ENCODE measurements around the gene PEAK1.

PEAK1 gene

DNA sequence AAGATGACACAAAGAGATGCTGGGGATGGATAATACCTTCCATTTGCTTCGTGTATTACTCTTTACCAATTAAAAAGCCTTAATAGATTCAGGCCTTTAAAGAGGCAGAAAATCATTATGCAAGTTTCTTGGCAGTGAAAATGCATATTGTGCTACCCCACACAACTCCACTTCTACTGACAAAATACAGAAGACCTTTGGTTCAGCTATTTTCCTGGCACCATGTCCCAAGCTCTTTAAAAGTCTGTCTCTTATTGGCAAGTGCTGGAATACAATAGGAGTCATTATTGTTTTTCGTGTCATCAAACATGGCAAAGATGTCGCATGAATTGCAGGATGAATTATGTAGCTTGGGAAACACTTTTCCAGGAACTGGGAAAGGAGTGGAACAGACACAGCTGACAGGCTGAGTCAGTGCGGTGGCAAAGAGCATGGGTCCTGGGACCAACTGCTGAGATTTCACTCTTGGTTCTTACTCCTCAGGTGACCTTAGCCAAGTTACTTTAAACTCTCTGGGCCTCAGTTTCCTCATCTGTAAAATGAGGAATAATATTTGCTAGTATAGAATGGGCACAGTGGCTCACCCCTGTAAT is 343.5 kb downstream of the PEAK1 start:
- no peak for DNase-seq

DNA sequence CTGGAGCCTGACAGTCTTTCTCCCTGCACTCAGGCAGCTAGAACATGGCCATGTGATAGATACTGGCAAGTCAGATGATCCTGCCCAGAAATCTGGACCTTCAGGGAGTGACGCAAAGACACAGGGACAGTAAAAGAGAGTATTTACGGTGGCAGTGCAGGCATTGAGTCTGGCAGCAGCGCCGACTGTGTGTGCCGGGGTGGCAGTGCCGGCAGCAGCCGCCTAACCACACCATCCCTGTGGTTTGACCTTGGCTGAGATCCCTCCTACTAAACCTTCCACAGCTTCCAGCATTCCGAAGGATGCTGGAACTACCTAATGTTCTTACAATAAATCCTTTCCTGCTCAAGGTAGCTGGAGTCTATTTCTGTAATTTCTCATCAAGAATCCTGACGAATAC is 344.4 kb downstream of the PEAK1 start:
- peak; percentile 48 for DNase-seq

DNA sequence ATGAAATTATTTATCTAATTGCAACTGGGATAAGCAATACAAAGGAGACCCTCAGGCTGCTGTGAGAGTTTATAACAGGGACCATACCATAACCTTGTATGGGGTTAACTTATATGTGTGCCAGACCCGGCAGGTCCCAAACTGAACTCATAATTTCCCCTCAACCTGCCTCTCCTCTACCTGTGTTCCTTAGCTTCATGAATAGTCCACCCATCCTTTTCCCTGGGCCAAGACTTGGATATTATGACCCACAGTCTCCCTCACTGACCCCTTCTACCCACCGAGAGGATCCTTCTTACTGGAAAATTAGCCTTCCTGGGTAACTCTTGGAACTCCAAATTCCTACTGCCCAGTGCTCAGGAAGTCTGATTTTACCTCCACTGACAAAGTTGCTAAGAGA is 345.6 kb downstream of the PEAK1 start:
- DNase-seq, result no peak

DNA sequence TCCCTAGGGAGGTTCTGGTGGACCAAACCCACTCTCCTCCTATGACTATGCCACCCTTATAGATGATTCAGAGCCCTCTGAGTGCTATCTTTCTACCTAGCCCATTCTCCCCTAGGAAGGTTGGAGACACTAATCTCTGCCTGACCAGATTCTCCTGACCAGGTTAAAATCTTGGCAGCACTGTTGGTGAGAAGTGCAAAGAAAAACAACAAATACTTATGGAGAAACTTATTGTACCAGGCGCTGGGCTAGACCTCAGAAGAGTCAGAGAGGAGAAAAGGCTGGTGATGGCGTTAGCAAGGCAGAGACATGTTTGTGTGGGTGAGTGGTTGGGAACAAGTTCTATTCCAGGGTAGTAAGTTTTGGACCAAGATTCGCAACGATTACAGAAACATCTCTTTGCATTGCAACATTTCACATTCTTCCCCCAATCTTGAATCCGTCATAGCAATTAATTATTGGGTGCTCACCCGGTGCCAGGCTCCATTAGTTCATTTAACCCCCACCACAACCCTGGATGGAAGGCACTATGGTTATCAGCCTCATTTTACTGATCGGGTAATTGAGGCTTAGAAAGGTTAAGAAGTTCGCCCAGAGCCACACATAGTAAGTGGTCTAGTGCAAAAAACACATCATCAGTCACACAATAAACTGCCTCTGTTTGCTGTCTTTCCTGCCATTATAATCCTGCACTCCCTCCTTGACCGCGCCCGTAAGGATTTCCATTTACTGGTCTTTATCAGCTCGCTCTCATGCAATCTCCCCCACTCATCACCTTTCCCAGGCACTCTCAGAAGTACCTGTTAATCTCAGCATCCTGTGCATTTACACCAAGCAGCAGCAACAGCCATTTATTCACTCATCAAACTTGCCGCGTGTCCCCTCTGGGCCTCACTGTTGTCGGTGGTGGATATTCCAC is 348.3 kb downstream of the PEAK1 start:
- DNase-seq, result no peak

DNA sequence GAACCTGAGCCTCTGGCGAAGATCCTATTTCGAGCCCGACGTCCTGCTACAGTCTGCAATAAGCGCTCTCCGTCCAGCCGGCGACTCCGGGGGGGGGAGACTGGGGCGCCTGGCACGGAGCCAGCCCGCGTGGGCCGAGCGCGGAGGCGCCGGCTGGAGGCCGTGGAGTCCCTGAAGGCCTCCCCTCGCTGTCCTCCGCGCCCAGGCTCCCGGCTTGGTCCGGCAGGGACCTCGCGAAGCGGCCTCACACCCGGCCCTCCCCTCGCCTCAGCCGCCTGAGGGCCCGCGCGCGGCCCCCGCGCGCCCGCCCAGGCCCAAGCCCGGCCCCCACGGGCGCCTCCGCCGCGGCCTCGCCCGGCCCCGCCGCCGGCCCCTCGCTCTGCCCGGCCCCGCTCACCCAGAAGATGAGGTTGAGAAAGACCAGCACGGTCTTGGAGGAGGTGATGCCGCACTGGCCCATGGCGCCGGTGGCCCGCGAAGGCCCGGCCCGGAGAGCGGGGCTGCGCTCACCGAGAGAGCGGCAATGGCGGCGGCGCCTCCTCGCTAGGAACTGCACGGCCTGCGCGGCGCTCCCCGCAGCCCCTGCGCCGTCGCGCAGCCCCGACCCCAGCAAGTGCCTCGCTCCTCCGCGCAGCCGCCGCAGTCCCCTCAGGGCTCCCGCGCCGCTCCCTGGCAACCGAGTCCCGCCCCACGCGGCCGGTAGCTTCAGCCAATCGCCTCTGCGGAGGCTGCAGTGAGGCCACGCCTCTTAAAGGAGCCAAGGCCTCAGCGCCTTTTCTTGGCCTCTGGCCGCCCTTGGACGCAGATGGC is 349.2 kb downstream of the PEAK1 start, which contains the start of gene TSPAN3:
TSPAN3 (minus strand) TSS at position 615 of the 810 bp plus-strand sequence; CDS start at position 460, 155 bp downstream.
- peak; percentile 98 for DNase-seq

DNA sequence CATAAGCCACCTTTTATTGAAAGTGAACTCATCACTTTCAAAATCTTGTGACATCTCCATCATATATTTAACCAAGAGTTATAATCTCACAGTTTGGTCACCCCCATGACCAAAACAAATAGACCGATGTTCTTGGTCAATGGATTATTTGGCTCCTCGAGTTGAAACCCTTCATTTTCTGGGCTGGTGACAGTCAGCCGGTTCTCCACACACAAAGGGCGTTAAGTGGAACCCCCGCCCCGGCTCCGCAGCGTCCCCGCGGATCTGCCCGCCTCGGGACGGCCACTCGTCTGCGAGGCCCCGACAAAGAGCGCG is 349.8 kb downstream of the PEAK1 start:
- no peak for DNase-seq

DNA sequence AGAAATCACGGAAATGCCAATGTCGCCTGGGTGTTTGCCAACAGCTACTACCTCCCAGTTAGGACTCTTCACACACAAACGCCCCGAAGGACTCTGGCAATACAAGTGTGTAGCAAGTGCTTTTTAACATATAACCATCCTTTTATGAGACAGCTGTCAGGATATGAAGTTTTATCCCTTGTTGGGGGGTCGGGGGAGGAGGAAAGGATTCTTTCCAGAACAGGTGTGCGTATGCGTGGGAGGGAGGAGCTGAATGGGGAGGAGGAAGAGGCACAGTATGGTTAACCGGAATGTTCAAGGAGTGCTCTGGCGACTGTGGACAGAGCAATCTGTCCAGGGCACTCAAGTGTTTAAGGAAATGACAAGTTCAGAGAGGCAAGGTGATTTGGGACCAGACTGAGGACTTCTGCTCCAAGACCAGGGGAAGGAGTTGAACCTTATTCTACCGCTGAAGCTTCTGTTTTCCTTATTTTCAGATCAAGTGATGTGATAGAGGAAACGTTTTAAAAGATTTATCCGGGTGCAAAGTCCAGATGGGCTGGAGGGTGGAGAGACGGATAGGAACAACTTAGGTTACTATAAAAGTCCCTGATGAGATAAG is 350.3 kb downstream of the PEAK1 start:
- peak; percentile 17 for DNase-seq

DNA sequence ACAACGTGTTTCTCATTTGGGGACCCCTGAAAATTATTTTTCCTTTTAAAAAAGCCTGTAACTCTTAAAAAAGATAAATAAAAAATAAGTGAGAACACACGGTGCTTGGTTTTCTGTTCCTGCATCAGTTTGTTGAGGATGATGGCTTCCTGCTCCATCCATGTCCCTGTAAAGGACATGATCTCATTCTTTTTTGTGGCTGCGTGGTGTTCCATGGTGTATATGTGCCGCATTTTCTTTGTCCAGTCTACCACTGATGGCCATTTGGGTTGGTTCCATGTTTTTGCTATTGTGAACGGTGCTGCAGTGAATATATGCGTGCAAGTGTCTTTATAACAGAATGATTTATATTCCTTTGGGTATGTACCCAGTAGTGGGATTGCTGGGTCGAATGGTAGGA is 351.3 kb downstream of the PEAK1 start:
- no peak for DNase-seq

DNA sequence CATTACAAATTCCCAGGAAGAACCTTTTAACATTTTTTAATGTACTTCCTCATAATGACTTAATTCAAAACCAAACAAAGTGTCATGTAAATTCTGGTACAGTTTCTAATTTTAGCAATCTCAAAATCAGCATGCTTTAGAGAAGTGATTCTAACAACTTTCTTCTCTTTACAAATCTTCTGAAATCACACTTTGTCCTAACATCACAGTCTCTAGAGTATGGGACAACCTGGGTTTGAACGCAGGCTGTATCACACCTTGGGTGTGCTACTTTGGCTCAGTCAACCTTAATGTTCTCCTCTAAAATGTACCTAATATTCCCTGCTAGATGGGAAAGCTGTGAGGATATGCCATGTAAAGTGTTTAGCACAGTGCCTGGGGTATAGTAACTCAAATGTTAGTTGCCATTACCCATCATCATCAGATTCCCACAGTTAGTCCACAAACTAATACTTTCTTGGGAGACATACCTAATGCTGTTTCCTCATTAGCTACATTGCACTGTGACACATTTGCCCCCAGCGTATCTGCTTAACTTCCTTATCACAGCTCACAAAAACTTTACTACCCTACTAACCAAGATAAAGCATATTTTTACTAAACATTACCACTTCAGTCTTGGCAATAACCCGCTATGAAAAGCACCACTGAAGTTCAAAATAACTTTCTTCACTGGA is 352.1 kb downstream of the PEAK1 start:
- no peak for DNase-seq

DNA sequence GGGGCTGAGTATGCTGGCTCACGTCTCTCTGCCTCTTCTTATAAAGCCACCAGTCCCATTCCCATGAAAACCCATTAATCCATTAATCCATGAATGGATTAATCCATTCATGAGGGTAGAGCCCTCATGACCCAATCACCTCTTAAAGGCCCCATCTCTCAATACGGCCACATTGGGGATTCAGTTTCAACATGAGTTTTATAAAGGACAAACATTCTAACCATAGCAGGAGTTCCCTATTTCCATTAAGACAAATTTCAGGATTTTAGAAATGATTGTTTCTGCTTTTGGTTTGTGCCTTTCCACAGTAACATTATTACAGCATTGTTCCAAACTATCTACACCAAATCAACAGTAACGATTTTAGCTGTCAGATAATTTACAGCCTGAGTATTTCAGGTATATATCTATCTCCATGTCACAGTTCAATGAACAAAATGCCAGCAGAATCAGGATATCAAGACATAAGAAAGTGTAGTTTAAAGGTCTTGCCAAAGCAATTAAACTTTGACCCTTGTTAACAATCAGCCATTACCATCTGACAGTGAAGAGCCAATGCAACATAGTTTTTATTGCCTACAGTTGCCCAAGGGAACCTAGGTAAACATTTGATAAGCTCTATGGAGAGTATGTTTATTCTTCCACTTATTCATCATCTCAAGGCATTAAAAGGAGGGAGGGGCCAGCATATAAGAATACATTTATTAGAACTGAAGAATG is 352.8 kb downstream of the PEAK1 start:
- DNase-seq, result no peak

DNA sequence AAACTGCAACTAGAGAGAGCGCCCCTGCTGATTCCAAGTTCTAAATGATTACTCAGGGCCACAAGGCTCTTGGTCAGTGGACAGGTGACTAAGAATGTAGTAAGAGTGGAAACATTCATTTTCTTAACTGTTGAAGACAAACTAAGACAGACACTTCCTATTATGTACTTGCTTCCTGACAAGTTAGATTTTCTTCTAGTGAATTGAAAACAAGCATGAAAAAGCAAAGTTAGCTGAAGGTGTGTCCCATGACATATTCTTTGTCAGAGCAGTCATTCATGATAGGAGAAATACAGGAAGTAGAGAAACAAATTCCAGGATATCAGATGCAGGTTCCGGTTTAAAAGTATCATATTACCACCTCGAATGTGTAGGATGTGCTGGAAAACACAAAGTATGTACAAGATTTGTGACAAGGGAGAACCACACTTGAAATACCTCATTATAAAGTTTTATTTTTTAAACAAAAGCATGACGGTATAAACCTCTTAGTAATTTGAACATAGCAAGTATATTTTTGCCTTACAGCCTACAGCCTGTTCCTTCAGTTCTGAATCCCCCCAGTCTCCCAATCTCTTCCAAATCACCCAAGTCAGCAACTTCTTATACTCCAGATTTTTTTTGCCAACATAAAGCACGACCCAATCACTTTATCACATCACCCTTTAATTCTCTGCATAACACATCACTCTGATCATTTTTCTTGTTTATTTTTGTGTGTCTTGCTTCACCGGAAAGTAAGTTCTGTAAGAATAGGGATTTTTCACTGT is 355.2 kb downstream of the PEAK1 start:
- DNase-seq, result no peak

DNA sequence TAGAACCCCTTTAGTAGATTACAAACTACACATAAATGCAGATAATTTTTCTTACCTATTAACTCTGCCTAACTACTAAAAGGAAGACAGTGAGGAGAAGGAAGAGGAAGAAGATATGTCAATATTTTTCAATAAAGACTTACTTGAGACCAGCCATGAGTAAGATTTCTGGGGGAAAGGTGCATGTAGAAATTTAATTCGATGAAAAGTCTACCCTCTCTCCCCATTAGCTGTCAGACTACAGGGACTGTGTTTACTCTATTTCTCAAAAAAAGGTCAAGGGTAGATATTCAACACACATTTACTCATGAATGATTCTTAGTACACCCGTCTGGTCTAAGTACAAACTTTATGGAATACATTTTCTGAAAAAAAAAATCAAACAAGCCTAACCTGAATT is 355.8 kb downstream of the PEAK1 start:
- no peak for DNase-seq

DNA sequence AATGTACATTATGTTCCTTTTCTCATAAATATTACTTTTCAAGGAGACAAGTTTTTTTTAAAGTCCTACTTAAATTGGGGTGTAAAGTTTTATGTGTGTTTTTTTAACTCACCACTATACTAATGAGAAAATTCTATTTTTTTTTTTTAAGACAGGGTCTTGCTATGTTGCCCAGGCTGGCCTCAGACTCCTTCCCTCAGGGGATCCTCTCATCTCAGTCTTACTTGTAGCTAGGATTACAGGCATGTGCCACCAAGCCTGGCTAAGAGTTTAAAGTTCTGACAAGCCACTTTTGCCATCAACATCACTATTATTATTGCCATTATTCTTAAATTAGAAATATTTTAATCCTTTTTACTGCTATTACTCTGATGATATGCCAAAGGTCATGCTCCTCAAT is 356.7 kb downstream of the PEAK1 start:
- no peak for DNase-seq

DNA sequence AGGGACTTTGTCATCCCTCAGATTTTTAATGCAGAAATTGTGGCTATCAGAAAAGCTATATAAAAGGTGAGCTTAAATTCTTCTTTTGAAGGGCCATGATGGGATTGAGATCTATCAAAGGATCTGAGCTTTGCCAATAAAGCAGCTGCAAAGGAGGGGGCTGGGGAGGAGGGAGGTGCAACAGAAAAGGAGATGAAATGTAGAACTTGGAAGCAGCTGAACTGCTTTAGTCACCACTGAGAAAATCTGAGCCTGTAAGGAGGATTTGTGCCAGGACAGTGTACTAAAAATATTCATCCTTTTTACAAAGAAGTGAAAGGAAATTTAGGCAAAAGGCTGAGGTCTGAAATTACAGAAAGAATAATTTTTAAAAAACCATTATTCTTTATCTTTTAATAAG is 359.4 kb downstream of the PEAK1 start:
- peak; percentile 80 for DNase-seq

DNA sequence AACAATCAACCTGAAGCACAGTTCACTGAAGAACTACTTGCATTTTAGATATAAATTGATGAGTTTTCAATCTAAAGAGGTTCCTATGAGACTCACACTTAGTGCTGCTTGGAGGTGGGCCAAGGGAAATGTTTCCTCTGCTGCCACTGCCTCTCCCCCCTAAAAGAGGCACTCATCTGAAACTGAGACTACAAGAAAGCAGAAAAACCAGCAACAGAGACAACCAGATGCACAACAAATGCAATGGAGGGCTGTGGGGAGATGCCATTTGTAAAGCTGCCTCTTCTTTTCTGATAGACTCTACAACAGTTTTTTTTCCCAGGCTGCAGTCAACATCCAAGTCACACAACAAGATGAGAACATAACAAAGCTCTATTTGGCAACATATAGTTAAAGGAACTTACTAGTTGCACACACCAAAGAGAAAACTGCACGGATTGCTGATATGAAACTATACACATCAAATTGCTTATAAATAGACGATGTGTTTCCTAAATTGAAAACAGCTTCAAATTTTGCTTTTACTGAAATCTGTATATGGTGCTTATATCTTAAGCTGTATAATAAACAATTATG is 360.0 kb downstream of the PEAK1 start:
- peak; percentile 93 for DNase-seq

DNA sequence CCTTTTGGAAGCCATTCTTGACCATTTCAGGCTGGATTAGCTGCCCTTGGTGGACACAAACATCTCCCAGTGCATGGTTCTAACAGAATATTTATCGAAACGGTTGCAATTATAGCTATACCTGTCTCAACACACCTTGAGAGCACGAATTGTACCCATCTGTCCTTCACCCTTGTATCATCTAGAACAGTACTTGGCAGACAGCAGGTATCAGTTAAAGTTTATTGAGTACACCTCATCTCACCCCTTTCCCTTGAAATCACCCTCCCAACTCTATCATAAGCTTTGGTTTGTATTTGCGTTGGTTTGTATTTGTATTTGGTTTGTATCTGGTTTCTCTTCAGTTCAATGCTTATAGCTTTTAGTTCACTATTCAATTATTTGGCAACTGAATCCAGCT is 361.4 kb downstream of the PEAK1 start:
- DNase-seq, result no peak

DNA sequence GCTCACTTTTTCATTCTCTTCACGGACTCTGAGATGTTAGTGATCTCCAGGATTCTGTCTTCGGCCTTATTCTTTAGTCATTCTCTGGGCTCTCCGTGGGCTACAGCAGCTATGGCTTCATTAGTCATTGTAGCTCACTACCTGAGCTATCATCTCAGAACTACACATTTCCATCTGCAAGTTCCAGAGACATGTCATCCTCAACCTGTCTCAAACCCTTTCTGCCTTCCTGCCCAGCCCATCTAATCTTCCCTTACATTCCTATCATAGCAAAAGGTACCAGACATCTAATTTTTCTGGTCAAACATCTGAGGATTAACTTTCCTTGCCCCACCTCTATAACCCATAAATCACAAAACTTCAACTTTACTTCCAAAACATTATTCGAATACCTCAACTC is 362.2 kb downstream of the PEAK1 start:
- DNase-seq, result no peak

DNA sequence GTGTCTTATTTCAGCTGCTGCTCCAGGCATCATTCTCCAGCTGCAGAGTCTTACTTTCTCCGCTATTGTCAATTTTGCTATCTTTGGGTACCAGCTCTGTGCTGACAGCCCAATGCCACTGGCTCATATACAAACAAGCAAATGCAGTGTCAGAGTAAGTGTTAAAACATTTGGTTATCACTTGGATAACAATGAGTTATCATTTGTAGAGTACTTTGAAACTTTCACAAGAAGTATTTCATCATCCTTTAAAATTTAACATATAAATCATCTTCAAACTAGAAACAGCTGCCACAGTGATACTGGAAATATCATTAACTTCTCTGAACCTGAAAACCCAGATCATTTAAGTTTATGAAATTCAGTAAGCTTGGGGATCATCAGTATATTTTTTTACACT is 362.8 kb downstream of the PEAK1 start:
- no peak for DNase-seq

DNA sequence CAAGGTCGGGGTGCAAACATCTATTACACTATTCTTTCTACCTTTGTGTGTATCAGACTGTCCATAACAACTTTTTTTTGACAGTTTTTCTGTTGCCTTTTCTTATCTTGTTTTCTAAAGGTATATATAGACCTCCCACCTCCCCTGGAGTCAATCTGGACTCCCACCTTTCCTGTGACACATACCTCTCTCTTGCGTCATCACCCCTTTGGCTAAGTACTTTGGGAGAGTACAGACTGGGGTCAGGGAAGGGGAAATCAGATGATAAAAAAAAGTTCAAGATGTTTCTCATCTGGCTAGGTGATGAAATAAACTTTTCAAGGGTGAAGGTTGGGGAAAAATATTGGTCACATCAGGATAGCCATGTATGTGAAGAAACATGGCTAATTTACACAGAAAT is 366.2 kb downstream of the PEAK1 start:
- no peak for DNase-seq

DNA sequence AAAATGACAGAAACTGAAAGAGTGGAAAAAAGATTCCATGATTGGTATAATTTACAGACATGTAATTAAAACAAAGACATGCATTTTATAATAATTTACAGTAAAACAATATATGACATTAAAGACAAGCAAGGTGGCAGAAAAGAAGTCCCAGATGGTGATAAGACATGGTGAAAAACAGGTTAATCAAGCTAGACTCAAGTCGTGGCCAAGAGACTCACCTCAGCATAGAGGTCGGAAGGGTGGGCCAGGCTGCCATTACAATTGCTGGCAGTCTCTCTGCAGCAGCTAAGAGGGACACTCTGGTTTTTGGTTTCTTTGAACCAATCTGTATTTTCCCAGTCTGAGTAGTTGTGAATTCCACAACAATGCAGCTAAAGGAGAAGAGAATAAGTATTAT is 367.3 kb downstream of the PEAK1 start:
- DNase-seq, result no peak

Data from RPMI8226 (cell line).